ENCODE measurements around the gene CDK6.
A peak's percentile ranks its signal among the peaks of the same experiment; 100 is the strongest.

Gene CDK6

DNA sequence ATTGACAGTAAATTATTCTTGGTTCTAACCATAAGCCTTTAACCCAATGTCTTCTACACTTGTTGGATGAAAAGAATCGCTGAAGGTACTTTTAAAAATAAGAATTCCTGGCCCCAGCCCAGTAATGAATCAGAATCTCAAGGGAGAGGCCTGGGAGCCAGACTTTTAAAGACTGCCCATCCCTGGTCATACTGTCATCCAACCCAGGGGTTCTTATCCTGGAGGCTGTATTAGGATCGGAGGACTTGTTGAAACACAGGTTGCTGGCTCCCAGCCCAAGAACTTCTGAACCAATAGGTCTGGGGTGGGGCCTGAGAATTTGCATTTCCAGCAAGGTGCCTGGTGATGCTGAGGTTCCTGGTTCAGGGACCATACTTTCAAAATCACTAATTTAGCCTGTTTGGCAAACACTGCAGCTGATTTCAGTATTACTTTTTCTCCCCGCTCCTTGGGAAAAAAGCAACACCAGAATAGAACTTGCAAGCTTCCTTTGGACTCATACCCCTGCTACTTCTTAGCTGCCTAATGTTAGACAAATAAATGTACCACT lies 166.7 kb downstream of the CDK6 start:
- DNase-seq, result peak; percentile 37

DNA sequence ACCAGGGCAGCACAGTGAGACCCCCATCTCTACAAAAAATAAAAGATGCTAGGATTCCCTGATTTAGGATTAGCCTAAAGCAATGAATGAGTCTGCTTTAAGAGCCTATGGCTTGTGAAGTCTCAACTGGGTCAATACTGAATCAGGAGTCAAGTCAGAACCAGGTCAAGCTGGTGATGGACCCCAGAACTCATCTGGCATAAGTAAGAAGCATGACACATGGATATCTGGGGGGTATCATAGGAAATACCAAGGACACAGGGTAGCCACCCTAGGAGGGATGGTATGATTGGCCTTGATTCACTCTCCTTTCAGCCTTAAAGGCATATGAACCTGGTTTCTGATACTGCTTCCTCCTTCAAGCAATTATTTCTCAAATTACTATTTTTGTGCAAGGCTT lies 167.8 kb downstream of the CDK6 start:
- DNase-seq, result no peak

- DNase-seq, result no peak
These were observed 168.4 kb downstream of the CDK6 start for GRCh38 chr7:92667816-92668535.

- DNase-seq, result no peak
These were observed 170.4 kb downstream of the CDK6 start for GRCh38 chr7:92665926-92666325.

DNA sequence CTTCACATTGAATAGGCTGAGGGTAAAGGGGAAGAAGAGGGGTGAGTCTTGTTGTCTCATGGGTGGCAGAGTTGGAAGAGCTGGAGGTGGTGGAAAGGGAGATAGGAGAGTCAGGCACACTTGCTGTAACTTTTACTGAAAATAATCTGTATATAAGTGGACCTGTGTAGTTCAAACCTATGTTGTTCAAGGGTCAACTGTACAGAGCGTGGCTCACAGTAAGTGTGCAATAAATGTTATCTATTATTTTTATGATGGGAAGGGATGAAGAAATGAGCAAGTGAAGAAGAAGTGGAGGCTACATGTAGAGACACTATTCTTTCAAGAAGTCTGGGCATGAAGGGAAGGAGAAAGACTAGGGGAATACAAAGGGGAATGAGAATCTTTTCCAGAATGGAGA lies 174.7 kb downstream of the CDK6 start:
- no peak for DNase-seq

- no peak for DNase-seq
These were observed 177.7 kb downstream of the CDK6 start for GRCh38 chr7:92658671-92659070.

- no peak for DNase-seq
These were observed 179.0 kb downstream of the CDK6 start for GRCh38 chr7:92657391-92657790.

DNA sequence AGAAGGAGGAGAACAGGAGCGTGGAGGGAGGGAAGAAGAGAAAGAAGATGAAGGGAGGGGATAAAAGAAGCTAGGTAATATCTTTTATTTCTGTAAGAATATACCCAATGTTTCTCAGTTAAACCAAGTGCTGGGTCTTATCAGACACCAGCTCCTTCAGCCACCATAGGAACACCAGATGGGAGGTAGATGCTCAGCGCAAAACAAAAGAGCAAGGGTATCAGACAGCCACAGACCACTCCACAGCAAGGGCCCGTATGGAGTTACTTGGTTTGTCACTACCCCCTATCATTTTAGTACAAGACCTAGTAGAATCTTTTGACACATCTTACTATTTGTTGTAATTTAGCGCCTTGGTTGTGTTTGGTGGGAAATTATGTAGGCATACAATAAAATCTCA lies 180.3 kb downstream of the CDK6 start:
- DNase-seq, result no peak

GRCh38 chr7:92655346-92655884 lies 181.0 kb downstream of the CDK6 start:
- DNase-seq, result no peak

DNA sequence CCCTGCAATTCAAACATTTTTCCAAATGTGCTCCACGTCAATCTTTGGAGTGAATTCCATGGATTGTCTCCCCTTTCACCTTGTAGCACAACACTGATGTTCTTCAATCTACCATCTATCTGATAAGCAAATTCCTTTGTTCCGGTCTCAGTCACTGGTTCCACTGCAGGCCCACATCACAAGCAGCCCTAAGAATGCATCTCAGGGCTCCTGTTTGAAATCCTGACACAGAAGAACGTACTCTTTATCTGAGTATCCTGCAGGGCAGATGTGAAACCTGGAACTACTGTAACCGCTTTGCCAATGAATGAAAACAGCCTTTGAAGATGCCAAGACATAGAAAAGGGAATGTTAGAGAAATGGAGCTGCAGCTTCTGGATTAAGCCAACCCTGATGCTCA lies 183.2 kb downstream of the CDK6 start:
- no peak for DNase-seq

- no peak for DNase-seq
These were observed 183.8 kb downstream of the CDK6 start for GRCh38 chr7:92652536-92652935.

DNA sequence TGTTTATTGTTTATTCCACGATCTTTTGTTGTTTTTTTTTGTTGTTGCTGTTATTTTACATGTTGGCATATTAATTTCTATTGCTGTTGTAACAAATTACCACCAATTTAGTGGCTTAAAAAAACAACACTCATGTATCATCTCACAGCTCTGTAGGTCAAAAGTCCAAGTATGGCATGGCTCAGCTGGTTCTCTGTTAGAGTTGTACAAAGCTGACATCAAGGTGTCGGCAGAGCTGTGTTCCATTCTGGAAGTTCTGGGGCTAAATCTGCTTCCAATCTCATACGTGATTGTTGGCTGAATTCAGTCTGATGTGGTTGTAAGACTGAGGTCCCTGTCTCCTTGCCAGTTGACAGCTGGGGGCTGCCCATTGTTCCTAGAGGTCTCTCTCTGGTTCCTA lies 186.0 kb downstream of the CDK6 start:
- DNase-seq, result no peak

- DNase-seq, result no peak
These were observed 188.3 kb downstream of the CDK6 start for GRCh38 chr7:92648067-92648466.

- no peak for DNase-seq
These were observed 188.7 kb downstream of the CDK6 start for GRCh38 chr7:92647652-92648051.

- DNase-seq, result no peak
These were observed 189.3 kb downstream of the CDK6 start for GRCh38 chr7:92647011-92647625.

DNA sequence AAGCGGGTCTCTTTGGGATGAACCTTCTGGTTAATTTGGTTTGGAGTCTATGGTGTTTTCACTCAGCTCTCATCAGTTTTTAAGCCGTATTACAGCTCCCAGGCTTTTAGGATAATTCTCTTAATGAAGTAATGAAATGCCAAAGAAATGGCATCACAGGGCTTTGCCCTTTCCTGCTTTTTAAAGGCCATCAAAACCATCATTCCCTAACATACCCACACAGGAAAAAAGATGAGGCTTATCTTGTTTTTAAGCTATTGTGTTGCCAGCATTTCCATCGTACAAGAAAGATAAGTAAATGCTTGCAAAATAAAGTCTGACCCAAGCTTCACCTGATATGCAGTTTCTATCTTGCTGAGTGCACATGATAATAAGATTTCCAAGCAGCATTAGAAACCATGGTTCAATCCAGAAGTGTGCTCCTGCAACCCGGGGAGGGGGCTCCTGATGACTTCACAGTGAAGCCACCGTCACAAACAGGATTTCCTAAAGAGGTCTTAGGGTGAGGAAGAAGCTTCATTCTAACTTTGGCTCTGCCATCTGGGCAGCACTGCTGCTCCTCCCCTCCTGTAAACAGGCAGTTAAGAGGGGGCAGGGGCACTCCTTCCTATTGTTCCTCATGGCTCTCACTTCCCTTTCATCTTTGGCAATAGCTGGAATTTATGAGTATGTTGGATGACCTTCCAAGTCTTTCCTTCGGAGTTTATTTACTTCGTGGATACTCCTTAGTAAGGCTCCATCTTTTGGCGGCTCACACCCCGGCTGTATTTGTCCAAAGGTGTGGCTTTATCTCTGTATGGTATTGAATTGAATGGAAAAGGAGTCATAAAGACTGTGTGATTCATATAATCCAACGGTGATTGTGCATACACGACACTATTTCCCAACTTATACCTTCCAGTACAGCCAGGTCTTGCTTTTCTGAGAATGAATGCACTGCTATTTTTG lies 191.0 kb downstream of the CDK6 start:
- peak; percentile 63 for DNase-seq

DNA sequence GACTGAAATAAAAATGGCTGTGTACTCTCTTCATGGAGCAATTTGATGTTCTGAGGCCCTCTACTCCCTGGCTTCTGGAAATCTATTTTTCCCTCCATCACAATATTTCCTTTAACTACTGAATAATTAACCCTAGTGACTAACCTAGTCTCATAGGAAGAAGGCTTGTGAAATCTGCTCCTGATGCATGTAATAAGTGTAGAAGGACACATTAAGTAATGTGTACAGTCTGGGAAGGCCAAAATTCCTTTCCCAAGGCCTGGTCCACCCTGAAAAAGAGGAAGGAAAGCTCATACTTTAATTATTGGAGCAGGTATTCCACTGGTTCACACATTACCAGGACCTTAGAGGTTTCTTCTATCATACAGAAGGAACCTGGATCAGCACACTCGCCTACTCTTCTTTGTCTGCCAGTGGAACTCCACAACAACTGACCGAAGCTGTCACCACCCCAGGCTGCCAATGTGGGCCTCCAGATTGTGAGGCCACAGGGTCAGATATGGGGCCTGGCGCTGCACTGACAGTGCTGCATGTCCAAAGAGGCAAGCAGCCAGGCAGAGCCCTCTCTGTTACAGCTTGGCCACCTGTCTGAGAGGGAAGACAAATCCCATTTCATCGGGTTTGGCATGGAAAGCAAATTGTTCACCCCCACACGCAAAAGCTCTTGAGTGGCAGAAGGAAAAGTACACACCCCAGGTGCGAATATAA lies 191.8 kb downstream of the CDK6 start:
- no peak for DNase-seq

- no peak for DNase-seq
These were observed 192.6 kb downstream of the CDK6 start for GRCh38 chr7:92643821-92644220.

DNA sequence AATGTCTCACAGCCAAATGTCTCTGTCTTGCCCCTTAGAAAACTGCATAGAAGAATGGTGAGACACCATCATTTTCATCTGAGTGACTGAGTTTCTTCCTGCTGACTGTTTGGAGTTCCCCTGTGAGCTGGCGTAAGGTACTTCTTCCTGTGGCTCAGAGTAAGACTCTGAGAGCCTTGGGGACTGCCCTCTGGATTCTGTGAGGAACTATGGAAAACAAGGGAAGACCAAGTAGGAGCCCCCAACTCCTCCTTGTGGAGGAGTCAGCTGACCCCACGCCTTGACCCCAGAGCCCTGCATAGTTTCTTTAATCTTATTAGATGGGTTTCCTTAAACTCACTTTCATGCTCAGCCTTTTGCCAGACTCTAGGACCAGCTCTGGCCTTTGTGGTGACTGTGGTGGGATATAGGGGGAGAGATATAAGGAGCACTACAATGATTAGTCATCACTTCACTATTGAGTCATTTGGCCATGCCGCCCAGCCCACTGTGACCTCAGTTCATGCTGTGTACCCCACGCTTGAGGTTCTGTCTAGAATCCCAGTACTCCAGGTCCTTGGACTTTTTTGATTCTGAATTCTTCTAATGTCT lies 194.4 kb downstream of the CDK6 start:
- peak; percentile 79 for DNase-seq

GRCh38 chr7:92639966-92640365 lies 196.4 kb downstream of the CDK6 start:
- DNase-seq, result no peak

DNA sequence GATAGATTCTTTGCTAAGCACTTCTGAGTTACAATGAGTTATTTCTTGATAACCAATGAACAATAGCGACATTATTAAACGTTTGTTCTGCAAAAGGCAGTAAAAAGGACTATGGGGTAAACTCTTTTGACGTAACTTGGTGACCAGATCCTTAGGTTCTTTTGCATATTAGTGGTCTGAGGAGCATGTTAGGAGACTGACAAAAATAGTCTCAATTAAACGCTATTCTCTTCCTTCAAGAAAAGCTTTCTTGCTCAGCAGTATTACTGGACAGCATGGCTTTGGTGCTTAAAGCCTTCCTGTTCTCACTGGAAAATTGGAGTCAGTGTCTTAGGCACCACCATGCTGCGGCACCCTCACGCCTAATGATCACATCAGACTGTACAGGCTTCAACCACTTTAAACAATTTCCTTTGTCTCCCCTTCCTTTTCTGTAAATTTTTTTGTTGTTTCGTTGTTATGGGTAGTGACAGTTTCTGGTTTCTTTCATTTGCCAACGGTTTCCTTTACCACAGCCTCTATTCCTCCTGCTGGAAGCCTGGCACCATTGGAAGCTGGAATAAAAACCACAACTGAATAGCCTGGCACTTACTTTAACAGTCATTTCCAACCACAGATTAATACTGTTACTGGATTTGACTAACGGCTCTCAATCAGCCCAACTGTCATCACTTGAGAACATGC lies 197.0 kb downstream of the CDK6 start:
- no peak for DNase-seq

Data from stimulated activated CD4-positive, alpha-beta T cell treated with anti-CD3 and anti-CD28 coated beads, Interleukin-1b, Interleukin-23, amount 100 ng/mL, for 48 hours (primary cell).